ENCODE measurements around the gene SMURF2. TPM values are rescaled to one million over a fixed set of nuclear protein-coding genes. Genes with fewer than 3 reads are reported as not detected.

Gene SMURF2
- total RNA-seq, 1 experiment from 2014 or later = 23.0 TPM

DNA sequence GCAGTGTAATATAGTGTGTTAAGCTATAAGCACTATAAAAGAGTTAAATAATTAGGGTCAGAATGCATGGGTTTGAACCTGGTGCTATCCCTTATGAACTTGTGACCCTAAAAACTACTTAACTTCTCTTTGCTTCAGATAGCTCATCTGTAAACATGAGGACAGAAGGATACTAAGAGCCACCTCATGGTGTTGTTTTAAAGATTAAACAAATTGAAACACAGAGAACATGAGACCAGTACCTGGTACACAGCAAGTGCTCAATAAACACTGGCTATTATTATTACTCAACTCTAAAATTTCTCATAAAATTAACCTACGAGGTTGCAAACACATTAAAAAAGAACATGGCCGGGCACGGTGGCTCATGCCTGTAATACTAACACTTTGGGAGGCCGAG lies 43.3 kb downstream of the SMURF2 start (continued):
- no peak for TF ChIP-seq AR (CRISPR knock-in tag; IDR thresholded peaks at IDR 0.05)
- TF ChIP-seq TCF7 (CRISPR knock-in tag; IDR thresholded peaks at IDR 0.05; ENCODE audit: low read depth) = no peak
- TF ChIP-seq NFE2L1 (CRISPR knock-in tag; IDR thresholded peaks at IDR 0.05) = no peak
- no peak for TF ChIP-seq GTF2I (CRISPR knock-in tag; conservative IDR thresholded peaks at IDR 0.05)
- no peak for TF ChIP-seq ZNF416 (CRISPR knock-in tag; IDR thresholded peaks at IDR 0.05)
- TF ChIP-seq RELA (CRISPR knock-in tag; IDR thresholded peaks at IDR 0.05; ENCODE audit: borderline replicate concordance) = no peak
- TF ChIP-seq, protein P1, sequence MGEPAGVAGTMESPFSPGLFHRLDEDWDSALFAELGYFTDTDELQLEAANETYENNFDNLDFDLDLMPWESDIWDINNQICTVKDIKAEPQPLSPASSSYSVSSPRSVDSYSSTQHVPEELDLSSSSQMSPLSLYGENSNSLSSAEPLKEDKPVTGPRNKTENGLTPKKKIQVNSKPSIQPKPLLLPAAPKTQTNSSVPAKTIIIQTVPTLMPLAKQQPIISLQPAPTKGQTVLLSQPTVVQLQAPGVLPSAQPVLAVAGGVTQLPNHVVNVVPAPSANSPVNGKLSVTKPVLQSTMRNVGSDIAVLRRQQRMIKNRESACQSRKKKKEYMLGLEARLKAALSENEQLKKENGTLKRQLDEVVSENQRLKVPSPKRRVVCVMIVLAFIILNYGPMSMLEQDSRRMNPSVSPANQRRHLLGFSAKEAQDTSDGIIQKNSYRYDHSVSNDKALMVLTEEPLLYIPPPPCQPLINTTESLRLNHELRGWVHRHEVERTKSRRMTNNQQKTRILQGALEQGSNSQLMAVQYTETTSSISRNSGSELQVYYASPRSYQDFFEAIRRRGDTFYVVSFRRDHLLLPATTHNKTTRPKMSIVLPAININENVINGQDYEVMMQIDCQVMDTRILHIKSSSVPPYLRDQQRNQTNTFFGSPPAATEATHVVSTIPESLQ (CRISPR knock-in tag; IDR thresholded peaks at IDR 0.05) = no peak
- TF ChIP-seq CDX4 (CRISPR knock-in tag; IDR thresholded peaks at IDR 0.05; ENCODE audit: borderline replicate concordance) = no peak

GRCh38 chr17:64617125-64617780 lies 44.9 kb downstream of the SMURF2 start:
- POLR2A ChIA-PET = no interaction called here
- no peaks in the 10 kb centered on the region for H3K9me3 Mint-ChIP-seq

DNA sequence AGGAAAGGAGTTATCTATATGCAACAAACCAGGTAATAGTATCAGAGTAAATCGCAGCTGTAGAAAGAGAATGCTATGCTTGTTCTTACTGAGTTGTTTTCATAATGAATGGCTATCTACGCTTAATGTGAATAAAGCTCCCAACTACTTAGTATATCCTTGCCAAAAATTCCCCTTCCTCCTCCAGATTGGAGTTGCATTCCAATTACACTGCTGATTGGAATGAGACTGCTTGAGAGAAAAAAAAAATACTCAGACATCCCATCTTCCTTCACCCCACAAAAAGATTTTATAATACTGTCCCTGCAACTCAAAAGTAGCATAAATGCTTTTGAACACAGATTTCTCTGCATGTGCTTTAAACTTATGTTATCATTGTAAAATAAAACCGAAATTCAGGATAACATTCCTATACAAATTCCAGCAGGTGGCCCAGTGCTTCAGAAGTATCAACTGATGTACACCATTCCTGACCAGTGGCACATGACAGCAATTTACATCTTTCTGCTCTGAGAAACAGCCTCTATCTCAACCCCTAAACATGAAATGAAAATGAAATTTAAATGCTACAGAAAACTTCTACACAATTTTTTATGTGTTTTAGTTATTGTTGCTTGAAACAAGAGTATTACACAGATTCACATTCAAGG lies 47.0 kb downstream of the SMURF2 start:
- no peak overlapping the region for H3K4me3 Mint-ChIP-seq
- H3K4me1 Mint-ChIP-seq = no peaks in the 10 kb centered on the region

More at GRCh38 chr17:64617125-64617780, 44.9 kb downstream of the SMURF2 start:
- CTCF ChIA-PET = interaction anchor here (0.7 kb wide), 1 partner anchor 346 kb away, joined by 4 read pairs; no protein-coding TSS in a partner anchor
- H3K4me3 Mint-ChIP-seq = no peak overlapping the region
- no peak for TF ChIP-seq GABPB1 (CRISPR knock-in tag; IDR thresholded peaks at IDR 0.05)
- no peak for TF ChIP-seq TCF7 (CRISPR knock-in tag; IDR thresholded peaks at IDR 0.05; ENCODE audit: low read depth)
- TF ChIP-seq RELA (CRISPR knock-in tag; IDR thresholded peaks at IDR 0.05; ENCODE audit: borderline replicate concordance) = no peak
- no peak for TF ChIP-seq IRF2 (CRISPR knock-in tag; IDR thresholded peaks at IDR 0.05; ENCODE audit: borderline replicate concordance, low read depth)
- no peak for TF ChIP-seq KAT7 (CRISPR knock-in tag; IDR thresholded peaks at IDR 0.05; ENCODE audit: borderline replicate concordance)
- no peak for TF ChIP-seq ZNF396 (CRISPR knock-in tag; IDR thresholded peaks at IDR 0.05; ENCODE audit: borderline replicate concordance)
- no peak for TF ChIP-seq MYBL2 (CRISPR knock-in tag; IDR thresholded peaks at IDR 0.05)
- no peak for TF ChIP-seq FOXP1 (CRISPR knock-in tag; IDR thresholded peaks at IDR 0.05; ENCODE audit: borderline replicate concordance)
- no peak for TF ChIP-seq ETV6 (CRISPR knock-in tag; IDR thresholded peaks at IDR 0.05)
- no peaks in the 10 kb centered on the region for H3K36me3 Mint-ChIP-seq
- no peak overlapping the region for H3K27ac Mint-ChIP-seq
- ATAC-seq = no peak
- DNase-seq (ENCODE audit: low spot score) = no peak
- H3K27me3 Mint-ChIP-seq (ENCODE audit: low read depth) = no peaks in the 10 kb centered on the region
- no peaks in the 10 kb centered on the region for H3K4me1 Mint-ChIP-seq

More for the DNA sequence above, 47.0 kb downstream of the SMURF2 start:
- TF ChIP-seq, protein P2, sequence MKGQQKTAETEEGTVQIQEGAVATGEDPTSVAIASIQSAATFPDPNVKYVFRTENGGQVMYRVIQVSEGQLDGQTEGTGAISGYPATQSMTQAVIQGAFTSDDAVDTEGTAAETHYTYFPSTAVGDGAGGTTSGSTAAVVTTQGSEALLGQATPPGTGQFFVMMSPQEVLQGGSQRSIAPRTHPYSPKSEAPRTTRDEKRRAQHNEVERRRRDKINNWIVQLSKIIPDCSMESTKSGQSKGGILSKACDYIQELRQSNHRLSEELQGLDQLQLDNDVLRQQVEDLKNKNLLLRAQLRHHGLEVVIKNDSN (CRISPR knock-in tag; IDR thresholded peaks at IDR 0.05) = no peak
- TF ChIP-seq ELF4 (CRISPR knock-in tag; IDR thresholded peaks at IDR 0.05; ENCODE audit: low read depth) (no peak), MLX (CRISPR knock-in tag; IDR thresholded peaks at IDR 0.05) (no peak), RORB (CRISPR knock-in tag; IDR thresholded peaks at IDR 0.05) (no peak), SP1 (CRISPR knock-in tag; conservative IDR thresholded peaks at IDR 0.05) (no peak), EMX1 (CRISPR knock-in tag; IDR thresholded peaks at IDR 0.05) (no peak)
- TF ChIP-seq, protein P3, sequence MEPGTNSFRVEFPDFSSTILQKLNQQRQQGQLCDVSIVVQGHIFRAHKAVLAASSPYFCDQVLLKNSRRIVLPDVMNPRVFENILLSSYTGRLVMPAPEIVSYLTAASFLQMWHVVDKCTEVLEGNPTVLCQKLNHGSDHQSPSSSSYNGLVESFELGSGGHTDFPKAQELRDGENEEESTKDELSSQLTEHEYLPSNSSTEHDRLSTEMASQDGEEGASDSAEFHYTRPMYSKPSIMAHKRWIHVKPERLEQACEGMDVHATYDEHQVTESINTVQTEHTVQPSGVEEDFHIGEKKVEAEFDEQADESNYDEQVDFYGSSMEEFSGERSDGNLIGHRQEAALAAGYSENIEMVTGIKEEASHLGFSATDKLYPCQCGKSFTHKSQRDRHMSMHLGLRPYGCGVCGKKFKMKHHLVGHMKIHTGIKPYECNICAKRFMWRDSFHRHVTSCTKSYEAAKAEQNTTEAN (CRISPR knock-in tag; IDR thresholded peaks at IDR 0.05) = no peak
- Mint-ChIP-seq H3K9me3 (no peaks in the 10 kb centered on the region), H3K36me3 (no peaks in the 10 kb centered on the region), H3K27ac (peak overlapping the region; percentile 7; the same call in 1 of the 2 replicates), H3K27me3 (ENCODE audit: low read depth) (no peaks in the 10 kb centered on the region)
- CTCF ChIA-PET = interaction anchor here (2.0 kb wide), 1 partner anchor 34 kb away, joined by 5 read pairs; no protein-coding TSS in a partner anchor
- POLR2A ChIA-PET = no interaction called here
- no peak for DNase-seq (ENCODE audit: low spot score)
- ATAC-seq = no peak

Data from WTC11 (cell line).